ENCODE results near the gene EP300.
A peak's percentile ranks its signal among the peaks of the same experiment; 100 is the strongest.
"Not testable (repeated sequence)": the region's sequence is repeated elsewhere in the genome, so short reads cannot be mapped to it uniquely, and the experiment has no call there.

EP300 gene

GRCh38 chr22:41152902-41153301 lies 60.5 kb downstream of the EP300 start:
- DNase-seq (ENCODE audit: low read depth), result no peak

- no peak for DNase-seq (ENCODE audit: low read depth)
Measured at GRCh38 chr22:41157083-41157482, 64.7 kb downstream of the EP300 start.

DNA sequence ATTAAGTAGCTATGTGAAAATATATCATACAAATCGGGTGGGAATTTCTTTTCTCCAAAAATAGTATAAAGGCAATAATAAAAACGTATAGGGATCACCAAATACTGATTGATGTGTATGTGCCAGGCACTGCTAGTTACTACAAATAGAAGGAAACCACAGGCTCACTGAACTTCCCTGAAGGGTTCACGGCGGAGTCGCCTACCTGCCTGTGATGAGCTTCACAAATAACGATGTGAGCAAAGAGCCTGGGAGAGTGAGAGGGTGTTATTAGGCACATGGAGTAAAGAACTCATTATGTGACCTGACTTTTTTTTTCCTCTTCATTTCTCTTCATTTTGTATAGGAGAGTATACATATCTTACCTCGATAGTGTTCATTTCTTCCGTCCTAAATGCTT lies 76.8 kb downstream of the EP300 start:
- DNase-seq (ENCODE audit: low read depth), result no peak

GRCh38 chr22:41171996-41172395 lies 79.6 kb downstream of the EP300 start:
- DNase-seq (ENCODE audit: low read depth), result no peak

DNA sequence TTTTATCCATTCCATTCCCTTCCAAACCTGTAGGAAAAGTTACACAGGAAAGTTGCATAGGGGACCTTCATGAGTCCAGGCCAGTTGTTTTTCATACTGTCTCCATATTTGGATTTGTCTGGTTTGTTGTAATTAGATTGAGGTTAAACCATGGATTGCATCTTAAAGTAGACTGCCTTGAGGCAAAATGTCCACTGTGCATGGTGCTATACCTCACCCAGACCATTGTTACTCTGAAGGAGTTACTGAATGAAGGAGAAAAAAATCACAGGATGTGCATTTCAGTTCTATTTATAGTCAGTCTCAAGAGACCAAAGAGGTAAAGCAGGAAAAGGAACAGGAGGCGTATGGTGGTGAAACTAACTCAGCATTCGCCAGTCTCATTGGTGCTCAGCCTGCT lies 83.2 kb downstream of the EP300 start:
- DNase-seq (ENCODE audit: low read depth), result no peak

- no peak for DNase-seq (ENCODE audit: low read depth)
Measured at GRCh38 chr22:41177040-41177621, 84.7 kb downstream of the EP300 start.

DNA sequence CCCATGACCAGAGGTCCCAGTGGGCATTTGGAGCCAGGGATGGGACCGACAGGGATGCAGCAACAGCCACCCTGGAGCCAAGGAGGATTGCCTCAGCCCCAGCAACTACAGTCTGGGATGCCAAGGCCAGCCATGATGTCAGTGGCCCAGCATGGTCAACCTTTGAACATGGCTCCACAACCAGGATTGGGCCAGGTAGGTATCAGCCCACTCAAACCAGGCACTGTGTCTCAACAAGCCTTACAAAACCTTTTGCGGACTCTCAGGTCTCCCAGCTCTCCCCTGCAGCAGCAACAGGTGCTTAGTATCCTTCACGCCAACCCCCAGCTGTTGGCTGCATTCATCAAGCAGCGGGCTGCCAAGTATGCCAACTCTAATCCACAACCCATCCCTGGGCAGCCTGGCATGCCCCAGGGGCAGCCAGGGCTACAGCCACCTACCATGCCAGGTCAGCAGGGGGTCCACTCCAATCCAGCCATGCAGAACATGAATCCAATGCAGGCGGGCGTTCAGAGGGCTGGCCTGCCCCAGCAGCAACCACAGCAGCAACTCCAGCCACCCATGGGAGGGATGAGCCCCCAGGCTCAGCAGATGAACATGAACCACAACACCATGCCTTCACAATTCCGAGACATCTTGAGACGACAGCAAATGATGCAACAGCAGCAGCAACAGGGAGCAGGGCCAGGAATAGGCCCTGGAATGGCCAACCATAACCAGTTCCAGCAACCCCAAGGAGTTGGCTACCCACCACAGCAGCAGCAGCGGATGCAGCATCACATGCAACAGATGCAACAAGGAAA lies 85.4 kb downstream of the EP300 start:
- DNase-seq (ENCODE audit: low read depth), result no peak

- no peak for DNase-seq (ENCODE audit: low read depth)
Measured at GRCh38 chr22:41178425-41178975, 86.1 kb downstream of the EP300 start.

DNA sequence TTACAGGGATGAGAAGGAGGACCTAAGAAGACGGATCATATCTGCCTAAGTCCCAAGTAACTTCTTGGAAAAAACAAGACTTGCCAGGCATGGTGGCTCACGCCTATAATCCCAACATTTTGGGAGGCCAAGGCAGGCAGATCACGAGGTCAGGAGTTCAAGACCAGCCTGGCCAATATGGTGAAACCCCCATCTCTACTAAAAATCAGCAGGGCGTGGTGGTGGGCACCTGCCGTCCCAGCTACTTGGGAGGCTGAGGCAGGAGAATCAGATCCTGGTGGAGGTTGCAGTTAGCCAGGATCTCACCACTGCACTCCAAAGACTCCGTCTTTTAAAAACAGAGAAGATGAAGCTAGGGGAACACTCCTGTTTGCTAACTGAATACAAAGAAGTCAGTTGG lies 88.0 kb downstream of the EP300 start:
- not testable (repeated sequence) for DNase-seq (ENCODE audit: low read depth)

- DNase-seq (ENCODE audit: low read depth), result no peak
Measured at GRCh38 chr22:41180926-41181325, 88.5 kb downstream of the EP300 start.

GRCh38 chr22:41181349-41182241 lies 89.2 kb downstream of the EP300 start:
- no peak for DNase-seq (ENCODE audit: low read depth)

- no peak for DNase-seq (ENCODE audit: low read depth)
Measured at GRCh38 chr22:41184679-41185078, 92.3 kb downstream of the EP300 start.

DNA sequence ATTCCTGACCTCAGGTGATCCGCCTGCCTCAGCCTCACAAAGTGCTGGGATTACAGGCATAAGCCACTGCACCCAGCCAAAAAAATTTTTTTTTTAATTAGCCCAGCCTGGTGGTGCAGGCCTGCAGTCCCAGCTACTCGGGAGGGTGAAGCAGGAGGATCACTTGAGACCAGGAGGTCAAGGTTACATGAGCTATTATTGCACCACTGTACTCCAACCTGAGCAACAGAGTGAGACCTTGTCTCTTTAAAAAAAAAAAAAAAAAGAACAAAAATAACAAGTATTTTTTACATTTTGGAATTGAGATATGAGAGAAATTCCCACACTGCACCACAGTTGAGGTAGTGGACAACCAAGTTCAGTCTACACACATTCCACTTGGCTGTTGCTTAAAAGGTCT lies 99.1 kb downstream of the EP300 start:
- no peak for DNase-seq (ENCODE audit: low read depth)

GRCh38 chr22:41193829-41194228 lies 101.4 kb downstream of the EP300 start:
- DNase-seq (ENCODE audit: low read depth), result no peak

DNA sequence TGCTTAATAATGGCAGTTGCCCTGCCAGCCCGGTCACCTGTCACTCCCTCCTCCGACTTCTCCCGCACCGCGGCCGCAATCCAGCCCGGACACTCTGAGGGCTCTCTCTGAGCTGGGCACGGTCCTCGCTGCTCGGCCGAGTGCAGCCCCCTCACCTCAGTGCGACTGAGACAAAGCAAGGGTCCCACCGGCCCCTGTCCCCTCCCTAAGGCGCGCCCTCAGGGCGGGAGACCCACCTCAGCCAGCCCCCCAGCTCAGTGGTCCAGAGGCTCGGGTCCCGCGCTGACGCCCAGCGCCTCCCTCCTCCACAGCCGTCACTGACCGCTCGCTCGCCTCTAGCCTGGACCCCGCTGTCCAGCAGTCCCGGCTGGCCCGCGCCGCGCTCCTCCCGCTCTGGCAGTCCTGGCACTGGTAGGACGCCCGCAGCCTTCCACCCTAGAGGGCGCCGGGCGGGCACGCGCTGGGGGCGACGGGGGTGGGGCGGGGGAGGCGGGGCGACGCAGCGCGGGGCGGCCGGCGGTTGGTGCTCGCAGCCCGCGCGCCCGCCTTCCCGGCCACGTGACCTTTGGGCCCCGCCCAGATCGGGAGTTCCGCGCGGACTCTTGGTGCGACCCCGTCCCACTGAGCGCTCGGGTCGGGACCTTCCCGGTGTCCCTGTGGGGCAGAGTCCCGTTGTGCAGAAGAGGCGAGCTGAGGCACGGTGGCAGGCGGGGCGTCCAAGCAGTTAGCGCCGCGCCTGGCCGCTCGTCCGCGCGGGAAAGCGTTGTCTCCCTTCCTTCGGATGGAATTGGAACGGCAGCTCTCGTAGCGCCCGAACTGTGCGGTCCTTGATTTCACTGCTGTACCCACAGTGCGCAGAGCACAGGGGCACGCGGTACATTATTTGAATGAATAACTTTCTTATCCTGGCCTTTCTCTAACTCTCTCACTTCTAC lies 104.9 kb downstream of the EP300 start:
- DNase-seq (ENCODE audit: low read depth), result peak; percentile 62

- DNase-seq (ENCODE audit: low read depth), result no peak
Measured at GRCh38 chr22:41198027-41198580, 105.7 kb downstream of the EP300 start.

DNA sequence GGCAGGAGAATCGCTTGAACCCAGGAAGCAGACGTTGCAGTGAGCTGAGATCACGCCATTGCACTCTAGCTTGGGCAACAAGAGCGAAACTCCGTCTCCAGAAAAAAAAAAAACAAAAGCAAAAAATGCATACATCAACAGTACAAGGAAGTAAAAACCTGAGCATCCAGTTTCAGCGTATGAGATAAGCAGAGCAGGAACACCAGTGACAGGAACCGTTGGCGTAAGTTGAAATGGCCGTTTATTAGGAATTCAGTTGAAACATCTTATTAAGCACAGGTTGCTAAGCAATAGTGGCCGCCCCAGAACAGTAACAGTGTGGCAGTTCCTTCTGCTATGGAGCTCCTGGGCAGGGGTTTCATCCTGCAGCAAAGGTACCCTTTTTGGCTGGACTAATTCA lies 108.7 kb downstream of the EP300 start:
- DNase-seq (ENCODE audit: low read depth), result no peak

GRCh38 chr22:41203118-41203517 lies 110.7 kb downstream of the EP300 start:
- no peak for DNase-seq (ENCODE audit: low read depth)

DNA sequence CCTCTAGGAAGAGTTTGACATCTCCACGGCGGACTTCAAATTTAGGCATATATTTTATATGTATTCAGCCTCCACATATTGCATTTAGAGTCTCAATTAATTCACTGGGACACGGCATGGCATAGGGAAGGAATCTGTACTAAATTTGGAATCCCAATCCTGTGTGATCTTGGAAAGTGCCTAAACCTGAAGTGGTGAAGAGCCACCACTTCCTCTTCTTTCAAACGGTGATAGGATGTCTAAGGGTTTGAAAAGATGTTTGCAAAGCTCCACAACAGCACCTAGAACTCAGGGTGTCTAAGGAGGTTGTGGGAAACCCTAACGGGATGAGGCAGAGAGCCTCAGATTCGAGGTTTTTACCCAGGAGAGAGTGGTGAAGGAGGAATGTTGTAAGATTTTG lies 111.7 kb downstream of the EP300 start:
- DNase-seq (ENCODE audit: low read depth), result no peak

- DNase-seq (ENCODE audit: low read depth), result peak; percentile 91
Measured at GRCh38 chr22:41204992-41205900, 112.9 kb downstream of the EP300 start, which contains the start of gene L3MBTL2. Gene L3MBTL2 (plus strand): TSS chr22:41205312. CDS start chr22:41205363, 51 bp downstream.
